ENCODE results near the gene GDF7. TPM values are rescaled to one million over a fixed set of nuclear protein-coding genes. Genes with fewer than 3 reads are reported as not detected.

The GDF7 gene
- total and polyA plus RNA-seq, 2 of the 8 experiments (the other 6 are each of a cell fraction or from before 2014, with no cell fraction given): 0.04 to 0.06 TPM

GRCh38 chr2:20680744-20681375 is 13.9 kb downstream of the GDF7 start:
- no peaks in the 10 kb centered on the region for H3K79me1 ChIP-seq (ENCODE audit: low read depth, low read length)
- no peaks in the 10 kb centered on the region for H3K9me3 ChIP-seq (ENCODE audit: insufficient read depth in 2 of 2, low read depth in 1 of 2, low read length in 1 of 2)
- FAIRE-seq: no peak

More at GRCh38 chr2:20680744-20681375, 13.9 kb downstream of the GDF7 start:
- Histone ChIP-seq H3K18ac (ENCODE audit: extremely low read depth, low read length) (no peak overlapping the region), H2BK12ac (ENCODE audit: low read depth, low read length) (no peak overlapping the region), H3K56ac (replicated peaks; ENCODE audit: insufficient read length, low read depth, low read length) (no peak overlapping the region), H2BK120ac (replicated peaks; ENCODE audit: low read depth, low read length) (no peak overlapping the region), H3K4me2 (ENCODE audit: insufficient read depth in 1 of 2, low read depth in 2 of 2, low read length in 2 of 2) (no peak overlapping the region), H3K14ac (ENCODE audit: insufficient read length) (no peak overlapping the region), H4K8ac (ENCODE audit: extremely low read depth, insufficient read depth, low read length) (no peak overlapping the region), H4K91ac (replicated peaks; ENCODE audit: insufficient read length, low read length) (no peak overlapping the region), H3K23ac (ENCODE audit: insufficient read length) (no peak overlapping the region), H4K20me1 (replicated peaks in 1 of 2; ENCODE audit: control insufficient read depth in 1 of 2, insufficient read depth in 2 of 2, low read length in 2 of 2) (peaks cover 4 to 6% of the 10 kb centered on the region in 2 experiments), H3K36me3 (ENCODE audit: control insufficient read depth in 2 of 4, insufficient read depth in 4 of 4, low read length in 3 of 4) (peaks cover 0 to 3% (median 0%) of the 10 kb centered on the region in 4 experiments; a peak in 2 of 8 replicates), H3K23me2 (ENCODE audit: low read depth, low read length) (no peaks in the 10 kb centered on the region), H3K4ac (replicated peaks; ENCODE audit: insufficient read length, low read depth, low read length) (no peak overlapping the region), H3K9ac (replicated peaks in 1 of 4; ENCODE audit: extremely low read depth in 1 of 4, low read depth in 3 of 4, low read length in 3 of 4) (no peak overlapping the region), H4K5ac (ENCODE audit: insufficient read length, low read depth, low read length) (no peak overlapping the region), H3K4me1 (replicated peaks in 1 of 4; ENCODE audit: control insufficient read depth in 3 of 4, insufficient read depth in 4 of 4, low read length in 3 of 4) (peaks cover 0 to 4% (median under 1%) of the 10 kb centered on the region in 4 experiments; a peak in 4 of 7 replicates), H3K79me2 (ENCODE audit: control insufficient read depth in 1 of 2, insufficient read depth in 2 of 2, low read length in 2 of 2) (no peaks in the 10 kb centered on the region), H3K27ac (ENCODE audit: low read depth, low read length) (no peak overlapping the region), H2BK20ac (ENCODE audit: low read length) (no peak overlapping the region), H3K4me3 (ENCODE audit: extremely low read depth in 1 of 4, insufficient read depth in 2 of 4, low read depth in 3 of 4, low read length in 4 of 4) (no peak overlapping the region), H2AK5ac (ENCODE audit: low read depth, low read length) (no peak overlapping the region), H2BK5ac (ENCODE audit: low read depth, low read length) (no peak overlapping the region), H2BK15ac (ENCODE audit: low read length) (no peak overlapping the region), H2AFZ (ENCODE audit: low read length) (no peak overlapping the region), H3K27me3 (replicated peaks in 1 of 4; ENCODE audit: control insufficient read depth in 3 of 4, extremely low read depth in 1 of 4, insufficient read depth in 3 of 4, low read length in 3 of 4) (no peaks in the 10 kb centered on the region)
- DNase-seq (ENCODE audit: low read depth in 1 of 2, low spot score in 2 of 2): no peak
- no peak for TF ChIP-seq CEBPB (IDR thresholded peaks at IDR 0.05; ENCODE audit: low read depth, low read length)
- no peak for TF ChIP-seq NANOG (IDR thresholded peaks at IDR 0.05; ENCODE audit: insufficient read depth, low read depth, low read length, poor library complexity, severe bottlenecking)
- no peak for TF ChIP-seq RXRA (IDR thresholded peaks at IDR 0.05; ENCODE audit: insufficient read depth, low read depth, low read length)
- ChIA-PET CTCF (ENCODE audit: partially characterized antibody) (interaction anchor here (1.2 to 5.4 kb wide), 8 partner anchors 12 to 367 kb away, joined by 3 to 42 read pairs (median 4); partner anchors contain the start of gene LDAH), POLR2A (ENCODE audit: partially characterized antibody) (no interaction called here)
- WGBS, 2 experiments (ENCODE audit: extremely low coverage in 1 of 2, insufficient coverage in 1 of 2, insufficient read length in 1 of 2, insufficient replicate concordance in 2 of 2, low coverage in 1 of 2, low lambda C conversion rate in 2 of 2, missing lambda C conversion rate in 1 of 2): 89% methylated on average over 10 of the region's 10 CpGs; no CpG with 5 or more reads in 1 of the 2 experiments

Data from H1 (cell line).